GM19372 (cell line): ENCODE measurements around the gene METTL23.
"Not testable (repeated sequence)": the region's sequence is repeated elsewhere in the genome, so short reads cannot be mapped to it uniquely, and the experiment has no call there.

ENCODE experiments used
- ATAC-seq: cut with Tn5 transposase; IDR thresholded peaks from one replicate; pipeline ENCODE4 v1.9.1; 2021; ENCODE audit warnings: mild to moderate bottlenecking, low read depth, moderate library complexity; ENCODE audit not compliant: unreplicated experiment

Gene METTL23

GRCh38 chr17:76732734-76733617 lies 6.3 kb downstream of the METTL23 start:
- no peak for ATAC-seq

- ATAC-seq = no peak
Observed at GRCh38 chr17:76733618-76733957, 6.9 kb downstream of the METTL23 start.

GRCh38 chr17:76734080-76734840 lies 7.6 kb downstream of the METTL23 start:
- no peak for ATAC-seq

DNA sequence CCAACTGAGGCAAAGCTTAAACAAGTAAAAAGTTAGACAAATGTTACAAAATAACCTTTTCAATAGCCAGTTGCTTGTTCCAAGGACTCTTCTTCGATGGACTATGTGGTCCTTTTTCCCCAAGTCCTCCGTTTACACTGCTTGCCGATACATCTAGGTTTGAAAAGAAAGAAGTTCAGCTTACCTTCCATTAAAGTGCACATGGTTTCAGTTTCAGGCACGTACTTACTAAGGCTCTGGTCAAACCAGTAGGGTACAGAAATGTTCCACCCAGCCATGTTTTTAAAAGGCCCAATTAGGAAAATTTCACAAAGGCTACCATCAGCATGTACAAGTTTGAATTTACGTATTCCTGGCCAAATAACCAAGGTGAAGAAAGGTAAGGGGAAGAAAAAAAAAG lies 8.4 kb downstream of the METTL23 start:
- no peak for ATAC-seq

DNA sequence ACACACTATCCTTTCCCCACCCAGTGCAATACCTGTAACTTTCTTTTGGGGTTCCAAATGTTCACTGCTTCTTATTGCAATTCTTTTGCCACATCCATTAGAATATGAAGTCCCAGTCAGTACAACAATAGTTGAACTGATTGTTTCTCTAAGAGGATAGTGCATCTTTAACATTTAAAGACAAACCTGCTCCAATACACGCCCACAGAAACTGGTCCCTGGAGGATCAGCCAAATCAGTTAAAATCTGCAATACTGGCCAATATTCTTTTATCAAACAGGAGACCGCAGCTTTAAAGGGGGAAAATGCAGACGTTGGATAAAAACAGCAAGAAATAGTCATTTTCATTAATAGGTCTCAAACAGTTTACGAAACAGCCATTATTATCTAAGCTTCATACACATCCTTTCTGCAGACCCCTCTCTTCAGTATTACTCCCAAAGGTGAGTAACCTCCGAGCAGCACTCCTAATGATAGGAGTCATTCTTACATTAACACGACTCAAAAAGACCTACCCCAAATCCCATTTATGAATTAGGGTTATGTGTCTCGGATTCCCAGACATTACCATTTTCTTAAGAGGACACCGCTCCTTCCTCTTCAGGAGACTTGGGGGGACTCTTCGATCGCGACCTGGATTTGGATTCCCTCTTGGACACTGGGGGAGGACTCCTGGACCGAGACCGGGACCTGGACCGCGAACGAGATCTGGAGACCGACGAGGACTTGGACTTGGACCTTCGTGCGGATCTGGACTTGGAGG lies 9.1 kb downstream of the METTL23 start:
- no peak for ATAC-seq

GRCh38 chr17:76736349-76737081 lies 9.9 kb downstream of the METTL23 start:
- ATAC-seq = peak; percentile 8

- ATAC-seq = peak; percentile 61
Observed at GRCh38 chr17:76737082-76737675, 10.5 kb downstream of the METTL23 start, which contains the start of gene SRSF2. SRSF2 (minus strand) TSS chr17:76737331; CDS start chr17:76737160, 171 bp downstream.

DNA sequence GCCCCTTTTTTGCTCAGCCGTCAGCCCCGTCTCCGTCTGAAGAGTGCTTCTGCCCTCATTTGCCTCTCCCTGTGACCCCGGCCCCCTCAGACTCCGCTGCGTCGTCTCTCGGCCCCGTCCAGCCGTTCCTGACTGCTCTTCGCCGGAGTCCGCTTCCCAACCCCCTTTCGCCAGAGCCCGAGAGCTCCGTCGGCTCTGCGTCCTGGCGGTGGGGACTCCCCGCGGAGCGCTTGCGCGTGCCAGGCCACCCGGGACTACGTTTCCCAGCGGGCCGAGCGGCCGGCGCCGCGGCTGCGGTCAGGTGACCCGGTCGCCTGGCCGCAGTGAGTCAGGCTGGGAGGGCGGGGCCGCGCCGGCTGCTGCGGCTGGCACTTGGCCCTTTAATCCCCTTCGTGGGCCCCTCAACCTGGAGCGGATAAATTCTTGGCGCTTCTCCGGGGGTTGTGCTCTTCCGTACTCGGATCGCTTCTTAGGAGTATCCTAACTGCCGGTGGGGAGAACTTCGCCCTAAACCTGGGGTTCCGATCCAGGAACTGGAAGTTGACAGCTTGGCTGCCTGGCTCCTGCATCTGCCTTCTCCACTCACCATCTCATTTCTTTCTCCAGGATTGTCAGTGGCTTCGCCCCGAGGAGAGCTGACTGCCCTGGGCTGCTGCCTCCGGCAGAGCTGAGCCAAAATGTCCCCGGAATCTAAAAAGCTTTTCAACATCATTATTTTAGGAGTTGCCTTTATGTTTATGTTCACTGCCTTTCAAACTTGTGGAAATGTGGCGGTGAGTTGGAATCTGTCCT lies 11.2 kb downstream of the METTL23 start, which contains the start of gene MFSD11:
TSS of gene MFSD11 (plus strand) at position 444 of the 792 bp plus-strand sequence. CDS start at position 678, 234 bp downstream.
- peak; percentile 42 for ATAC-seq

DNA sequence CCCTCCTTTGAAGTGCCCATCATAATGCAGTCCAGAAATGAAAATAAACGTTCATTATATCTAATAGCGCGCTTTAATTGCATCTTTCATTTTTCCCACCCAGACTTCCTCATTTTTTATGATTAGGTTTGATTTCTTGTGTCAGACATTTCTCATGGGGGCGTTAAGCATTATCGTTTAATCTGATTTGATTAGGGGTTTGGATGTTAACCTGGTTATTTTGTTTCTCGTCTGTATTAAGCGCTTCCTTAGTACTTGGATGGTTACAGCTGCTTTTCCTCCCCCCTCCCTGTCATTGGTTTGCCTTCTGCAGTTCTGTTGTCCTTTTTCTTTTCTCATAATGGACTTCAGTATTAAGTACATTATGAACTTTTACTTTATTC lies 11.8 kb downstream of the METTL23 start:
- no peak for ATAC-seq

- not testable (repeated sequence) for ATAC-seq
Observed at GRCh38 chr17:76739568-76740115, 13.0 kb downstream of the METTL23 start.

DNA sequence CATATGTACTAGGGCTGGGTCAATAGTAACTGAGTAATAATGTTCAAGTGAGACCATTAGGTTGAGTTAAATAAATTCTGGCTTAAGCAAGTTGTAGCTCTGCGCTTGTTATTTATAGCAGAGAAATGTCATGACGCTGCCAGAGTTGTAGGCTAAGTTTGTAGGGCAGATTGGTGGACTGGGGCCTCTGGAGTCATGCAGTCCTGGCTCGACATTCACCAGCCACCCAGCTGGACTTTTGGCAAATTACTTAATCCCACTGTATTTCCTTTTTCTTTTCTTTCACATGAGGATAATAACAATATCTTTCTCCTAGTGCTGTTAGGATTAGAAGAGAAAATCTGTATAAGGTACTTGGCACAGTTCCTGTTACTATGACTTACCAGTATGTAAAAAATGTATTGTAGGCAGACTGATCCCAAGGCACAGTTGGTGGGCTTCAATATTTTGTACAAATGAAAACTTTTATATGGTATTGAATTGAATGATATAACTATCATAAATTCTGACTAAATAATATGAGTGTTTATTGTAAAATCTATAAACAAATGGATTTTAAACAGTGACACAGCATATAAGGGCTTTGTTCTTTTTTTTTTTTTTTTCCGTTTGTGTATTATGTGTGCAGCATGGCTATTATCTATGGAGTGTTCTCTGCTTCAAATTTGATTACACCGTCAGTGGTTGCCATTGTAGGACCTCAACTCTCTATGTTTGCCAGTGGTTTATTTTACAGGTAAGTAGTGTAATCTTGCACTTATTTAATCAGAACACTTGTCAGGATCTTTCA lies 13.9 kb downstream of the METTL23 start:
- ATAC-seq = no peak

DNA sequence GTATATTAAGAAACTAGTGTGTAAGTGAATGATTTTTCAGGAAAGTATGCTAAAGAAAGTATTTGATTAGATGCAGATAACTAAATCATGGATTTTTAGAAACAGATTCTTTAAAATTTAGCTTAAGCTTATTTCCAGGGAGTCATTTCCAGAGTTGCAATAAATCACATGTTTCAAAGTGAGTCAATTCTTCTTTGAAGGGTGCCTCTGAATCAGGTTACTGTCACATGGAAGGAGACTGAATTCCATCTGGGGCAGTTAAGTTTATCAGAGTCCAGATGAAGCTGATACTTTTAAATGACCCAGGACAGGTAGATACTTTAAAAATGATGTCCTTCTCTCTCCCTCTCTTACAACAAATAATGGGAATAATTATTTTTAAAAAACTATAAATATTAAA lies 16.3 kb downstream of the METTL23 start:
- ATAC-seq = no peak

- no peak for ATAC-seq
Observed at GRCh38 chr17:76744747-76745146, 18.1 kb downstream of the METTL23 start.

- not testable (repeated sequence) for ATAC-seq
Observed at GRCh38 chr17:76745785-76746184, 19.1 kb downstream of the METTL23 start.

GRCh38 chr17:76747716-76748363 lies 21.2 kb downstream of the METTL23 start:
- ATAC-seq = no peak

DNA sequence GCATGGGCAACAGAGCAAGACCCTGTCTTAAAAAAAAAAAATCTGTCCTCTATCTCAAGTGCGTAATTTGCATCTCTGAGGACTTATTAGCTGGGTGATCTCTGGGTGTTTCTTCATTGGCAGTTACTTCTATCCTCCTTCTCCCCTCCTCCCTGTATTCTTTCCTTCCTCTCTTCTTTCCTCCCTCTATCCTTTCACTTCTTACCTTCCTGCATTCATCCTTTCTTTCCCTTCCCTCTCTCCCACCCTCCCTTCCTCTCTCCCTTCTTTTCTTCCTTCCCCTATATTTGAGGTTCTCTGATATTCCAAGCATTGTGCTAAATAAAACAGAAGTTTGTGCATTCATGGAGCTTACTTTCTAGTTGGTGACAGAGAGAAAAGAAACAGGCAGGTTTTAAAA lies 22.0 kb downstream of the METTL23 start:
- ATAC-seq = no peak

DNA sequence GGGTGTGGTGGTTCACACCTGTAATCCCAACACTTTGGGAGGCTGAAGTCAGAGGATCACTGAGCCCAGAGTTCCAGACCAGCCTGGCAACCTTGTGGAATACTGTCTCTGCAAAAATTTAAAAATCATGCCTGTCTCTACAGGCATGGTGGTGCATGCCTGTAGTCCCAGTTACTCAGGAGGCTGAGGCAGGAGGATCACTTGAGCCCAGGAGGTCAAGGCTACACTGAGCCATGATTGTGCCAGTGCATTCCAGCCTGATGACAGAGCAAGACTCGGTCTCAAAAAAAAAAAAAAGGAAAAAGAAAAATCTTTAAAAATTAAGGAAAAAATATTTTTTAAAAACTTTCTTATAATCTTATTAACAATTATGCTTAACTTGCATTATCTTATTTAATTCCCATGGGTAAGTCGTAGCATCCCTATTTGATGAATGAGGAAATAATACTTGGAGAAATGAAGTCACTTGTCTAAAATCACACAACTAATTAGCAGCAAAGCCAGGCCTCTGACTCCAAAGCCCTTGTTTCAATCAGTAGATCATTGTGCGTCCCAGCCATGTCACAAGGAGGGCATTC lies 24.9 kb downstream of the METTL23 start:
- ATAC-seq = no peak
